Ascending aorta (tissue), 2 donors: ENCODE data around the gene SCNM1. TPM values are rescaled to one million over a fixed set of nuclear protein-coding genes. Genes with fewer than 3 reads are reported as not detected.
A peak's percentile ranks its signal among the peaks of the same experiment; 100 is the strongest.

ENCODE experiments used
- DNase-seq, 2 donors: peaks; one replicate each; pipeline ENCODE4 v3.0.0-alpha.2; 2019; ENCODE audit warnings: low spot score in 2 of 2
- H3K27ac ChIP-seq, 2 donors: fragments of 200-600 bp; sonication (generic); one replicate each; pipeline ENCODE4 v1.5.1; 2016 to 2017; ENCODE audit warnings: mild to moderate bottlenecking in 1 of 2
- H3K27me3 ChIP-seq: fragments of 200-600 bp; sonication (generic); one replicate; pipeline ENCODE4 v1.5.1; 2017
- H3K36me3 ChIP-seq, 2 donors: fragments of 200-600 bp; sonication (generic); one replicate each; pipeline ENCODE4 v1.5.1; 2016
- H3K4me1 ChIP-seq, 2 donors: fragments of 200-600 bp; sonication (generic); one replicate each; pipeline ENCODE4 v1.5.1; 2016 to 2017; ENCODE audit warnings: mild to moderate bottlenecking in 1 of 2
- H3K4me3 ChIP-seq, 2 donors: fragments of 200-600 bp; sonication (generic); one replicate each; pipeline ENCODE4 v1.5.1; 2016 to 2017; ENCODE audit warnings: mild to moderate bottlenecking in 1 of 2
- H3K9me3 ChIP-seq, 2 donors: fragments of 200-600 bp; sonication (generic); one replicate each; pipeline ENCODE4 v1.5.1; 2016
- intact Hi-C: fragments of 100-400 bp; cut with DNase I; formaldehyde crosslinking; loops from one replicate; pipeline ENCODE4 v1.15.1; 2023
- total RNA-seq: library from RNA; depleted of rRNA; stranded (reverse); fragments of >200 nt; gene quantifications from one replicate; pipeline ENCODE4 v1.1.0, GENCODE V29; 2016
- TF ChIP-seq, protein P1 (sequence below), 3 experiments: fragments of 200-600 bp in 2 of 3; fragments of 450-650 bp in 1 of 3; sonication (generic) in 2 of 3; IDR thresholded peaks; one replicate each; pipeline ENCODE4 v1.5.1; 2016 to 2019; ENCODE audit warnings: antibody characterized with exemption in 3 of 3, mild to moderate bottlenecking in 1 of 3, moderate library complexity in 1 of 3

Gene SCNM1, protein sequence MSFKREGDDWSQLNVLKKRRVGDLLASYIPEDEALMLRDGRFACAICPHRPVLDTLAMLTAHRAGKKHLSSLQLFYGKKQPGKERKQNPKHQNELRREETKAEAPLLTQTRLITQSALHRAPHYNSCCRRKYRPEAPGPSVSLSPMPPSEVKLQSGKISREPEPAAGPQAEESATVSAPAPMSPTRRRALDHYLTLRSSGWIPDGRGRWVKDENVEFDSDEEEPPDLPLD
- 27.4 TPM for total RNA-seq

- Histone ChIP-seq H3K9me3 (no peaks in the 10 kb centered on the region), H3K27me3 (no peaks in the 10 kb centered on the region), H3K4me3 (peak within 1 kb of the TSS; percentile 65 to 71), H3K27ac (peak within 1 kb of the TSS; percentile 77 to 86), H3K36me3 (peaks cover 16 to 35% of the 10 kb centered on the region in 2 donors), H3K4me1 (peaks cover 10 to 23% of the 10 kb centered on the region in 2 donors)
- intact Hi-C loops: loop anchor here (2.0 to 10.0 kb wide), 4 partner anchors 19 to 471 kb away; partner anchors contain the start of genes GABPB2, GOLPH3L, PIP5K1A and SEMA6C
- TF ChIP-seq, protein P1, sequence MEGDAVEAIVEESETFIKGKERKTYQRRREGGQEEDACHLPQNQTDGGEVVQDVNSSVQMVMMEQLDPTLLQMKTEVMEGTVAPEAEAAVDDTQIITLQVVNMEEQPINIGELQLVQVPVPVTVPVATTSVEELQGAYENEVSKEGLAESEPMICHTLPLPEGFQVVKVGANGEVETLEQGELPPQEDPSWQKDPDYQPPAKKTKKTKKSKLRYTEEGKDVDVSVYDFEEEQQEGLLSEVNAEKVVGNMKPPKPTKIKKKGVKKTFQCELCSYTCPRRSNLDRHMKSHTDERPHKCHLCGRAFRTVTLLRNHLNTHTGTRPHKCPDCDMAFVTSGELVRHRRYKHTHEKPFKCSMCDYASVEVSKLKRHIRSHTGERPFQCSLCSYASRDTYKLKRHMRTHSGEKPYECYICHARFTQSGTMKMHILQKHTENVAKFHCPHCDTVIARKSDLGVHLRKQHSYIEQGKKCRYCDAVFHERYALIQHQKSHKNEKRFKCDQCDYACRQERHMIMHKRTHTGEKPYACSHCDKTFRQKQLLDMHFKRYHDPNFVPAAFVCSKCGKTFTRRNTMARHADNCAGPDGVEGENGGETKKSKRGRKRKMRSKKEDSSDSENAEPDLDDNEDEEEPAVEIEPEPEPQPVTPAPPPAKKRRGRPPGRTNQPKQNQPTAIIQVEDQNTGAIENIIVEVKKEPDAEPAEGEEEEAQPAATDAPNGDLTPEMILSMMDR (IDR thresholded peaks at IDR 0.05): no peak
- peak; percentile 91 to 99 for DNase-seq
Observed at GRCh38 chr1:151165738-151166504, at the start of gene SCNM1, which contains the start of gene LYSMD1. SCNM1 (plus strand) TSS chr1:151166144; CDS start chr1:151166153, 9 bp downstream. LYSMD1 (minus strand) TSS chr1:151165902; CDS start chr1:151165258, 644 bp downstream.

DNA sequence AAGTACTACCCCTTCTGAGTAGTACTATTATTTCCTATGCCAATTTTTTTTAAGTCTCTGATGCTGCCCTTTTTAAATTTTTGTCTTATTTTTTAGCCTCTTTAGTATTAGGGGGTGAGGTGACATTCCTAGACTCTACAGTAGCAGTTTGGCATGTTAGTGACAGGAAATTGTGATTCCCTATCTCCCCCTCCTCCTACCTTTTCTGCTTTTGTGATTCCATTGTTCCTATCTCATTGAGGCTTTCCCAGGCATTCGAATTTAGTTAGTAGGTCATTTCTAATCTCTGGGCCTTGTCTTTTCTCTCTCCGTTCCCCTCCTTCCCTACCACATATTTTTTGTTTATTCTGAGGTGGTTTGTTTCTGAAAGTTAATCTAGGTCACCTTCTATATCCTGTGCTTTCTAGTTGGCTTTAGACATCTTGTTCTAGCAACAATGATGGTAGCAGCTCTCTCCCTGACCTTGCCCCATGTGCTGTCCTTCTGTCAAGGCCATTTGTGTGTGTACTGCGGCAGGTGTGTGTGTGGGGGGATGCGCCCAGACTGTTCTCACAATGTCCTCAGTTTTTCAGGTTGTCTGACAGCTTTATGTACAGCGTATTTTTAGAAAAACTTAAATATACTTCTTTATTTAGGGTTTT, 41.1 kb upstream of the SCNM1 start:
- TF ChIP-seq, protein P1 (IDR thresholded peaks at IDR 0.05): no peak
- Histone ChIP-seq H3K27ac (no peak overlapping the region), H3K4me3 (no peak overlapping the region), H3K9me3 (no peaks in the 10 kb centered on the region), H3K4me1 (no peaks in the 10 kb centered on the region), H3K27me3 (no peaks in the 10 kb centered on the region), H3K36me3 (peaks cover 2 to 8% of the 10 kb centered on the region in 2 donors)
- intact Hi-C loops: no loop called here
- DNase-seq: no peak

DNA sequence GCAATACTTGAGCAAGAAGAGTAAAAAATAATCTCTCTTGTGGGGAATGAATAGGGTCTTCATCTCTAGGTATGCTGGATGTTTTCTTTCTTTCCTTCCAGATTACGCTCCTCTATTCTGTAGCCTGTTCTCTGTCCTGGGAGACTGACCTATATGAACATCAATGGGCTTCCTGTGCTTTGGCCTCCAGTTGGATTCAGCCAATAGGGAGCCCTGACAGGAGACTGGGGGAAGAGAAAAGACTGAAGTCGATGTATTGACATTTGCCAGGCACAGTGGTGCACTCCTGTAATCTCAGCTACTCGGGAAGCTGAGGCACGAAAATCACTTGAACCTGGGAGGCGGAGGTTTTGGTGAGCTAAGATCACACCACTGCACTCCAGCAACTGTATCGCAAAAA, 37.1 kb upstream of the SCNM1 start:
- H3K36me3 ChIP-seq: peaks cover 0 to 4% of the 10 kb centered on the region in 2 donors
- H3K27me3 ChIP-seq: no peaks in the 10 kb centered on the region
- DNase-seq: no peak
- H3K9me3 ChIP-seq: no peaks in the 10 kb centered on the region
- TF ChIP-seq, protein P1 (IDR thresholded peaks at IDR 0.05): no peak
- intact Hi-C loops: no loop called here
- H3K27ac ChIP-seq: no peak overlapping the region
- no peaks in the 10 kb centered on the region for H3K4me1 ChIP-seq
- no peak overlapping the region for H3K4me3 ChIP-seq

DNA sequence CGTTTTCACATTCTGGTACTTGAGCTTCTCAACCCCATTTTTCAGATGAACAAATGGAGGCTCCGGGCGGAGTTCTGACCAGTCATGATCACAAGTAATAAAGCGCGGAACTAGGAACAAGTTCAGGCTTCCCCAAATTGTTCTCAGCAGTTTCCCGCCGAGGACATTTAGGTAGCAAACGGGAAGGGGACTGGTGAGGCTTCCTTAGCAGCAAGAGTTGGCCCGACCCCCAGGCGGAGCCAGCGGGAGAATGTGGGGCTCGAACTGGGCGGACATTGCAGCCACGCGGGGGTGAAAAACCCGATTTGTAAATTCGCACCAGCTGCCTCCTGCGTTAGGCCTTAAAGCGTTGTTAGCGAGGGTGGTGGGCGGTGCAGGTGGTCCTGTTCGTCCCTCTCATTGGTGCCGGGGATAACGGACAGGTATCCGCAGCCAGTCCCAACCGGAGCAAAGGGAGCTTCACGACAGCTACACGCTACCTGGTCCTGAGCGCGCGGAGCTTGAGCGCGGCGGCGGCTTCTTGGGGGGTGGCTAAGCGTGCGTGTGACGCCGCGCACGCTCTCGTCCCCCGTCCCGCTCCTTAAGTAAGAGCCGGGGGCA, 34.9 kb upstream of the SCNM1 start:
- DNase-seq: peak in 1 of 2 donors; percentile 89
- H3K4me1 ChIP-seq: no peaks in the 10 kb centered on the region
- TF ChIP-seq, protein P1 (IDR thresholded peaks at IDR 0.05): no peak
- intact Hi-C loops: no loop called here
- no peaks in the 10 kb centered on the region for H3K9me3 ChIP-seq
- H3K27ac ChIP-seq: peak overlapping the region; percentile 25 to 44
- H3K4me3 ChIP-seq: peak overlapping the region; percentile 45 to 62
- H3K27me3 ChIP-seq: no peaks in the 10 kb centered on the region
- peaks cover under 1% of the 10 kb centered on the region in 2 donors for H3K36me3 ChIP-seq

DNA sequence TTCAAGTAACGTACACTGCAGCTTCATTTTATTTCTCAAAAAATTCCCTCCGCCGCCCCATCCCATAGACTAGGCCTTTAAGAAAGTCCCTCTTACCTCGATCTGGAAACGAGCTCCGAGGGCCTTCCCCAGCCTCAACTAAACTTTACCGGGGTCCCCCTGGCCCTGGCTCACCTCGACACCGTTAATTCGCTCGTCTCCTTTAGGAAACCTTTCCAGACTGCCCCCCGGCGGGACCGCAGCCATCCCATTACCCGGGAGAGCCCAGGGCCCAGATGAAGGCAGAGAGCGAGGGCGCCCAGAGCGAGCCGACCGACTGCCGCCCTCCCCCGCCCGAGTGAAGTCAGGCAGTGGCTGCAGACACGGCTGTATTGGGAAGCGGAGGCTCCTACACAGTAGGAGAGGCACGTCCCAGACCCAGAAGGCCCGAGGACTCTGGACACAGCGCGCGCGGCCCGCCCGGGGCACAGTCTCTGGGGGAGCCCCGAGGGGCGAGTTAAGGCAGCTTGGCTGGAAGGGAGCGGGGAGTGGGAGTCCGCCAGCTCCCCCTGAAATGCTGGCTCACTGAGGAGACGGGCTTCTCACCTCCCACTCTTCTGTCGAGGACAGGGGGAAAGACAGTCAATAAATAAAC, 34.1 kb upstream of the SCNM1 start:
- TF ChIP-seq, protein P1 (IDR thresholded peaks at IDR 0.05): no peak
- Histone ChIP-seq H3K27ac (peak overlapping the region; percentile 25 to 44), H3K36me3 (peaks cover 4 to 5% of the 10 kb centered on the region in 2 donors), H3K4me1 (no peaks in the 10 kb centered on the region), H3K27me3 (no peaks in the 10 kb centered on the region), H3K9me3 (no peaks in the 10 kb centered on the region), H3K4me3 (peak overlapping the region; percentile 45 to 62)
- no peak for DNase-seq
- intact Hi-C loops: no loop called here
